Measurements from ENCODE around the gene ACTG1.
A peak's percentile ranks its signal among the peaks of the same experiment; 100 is the strongest.

ACTG1 gene

DNA sequence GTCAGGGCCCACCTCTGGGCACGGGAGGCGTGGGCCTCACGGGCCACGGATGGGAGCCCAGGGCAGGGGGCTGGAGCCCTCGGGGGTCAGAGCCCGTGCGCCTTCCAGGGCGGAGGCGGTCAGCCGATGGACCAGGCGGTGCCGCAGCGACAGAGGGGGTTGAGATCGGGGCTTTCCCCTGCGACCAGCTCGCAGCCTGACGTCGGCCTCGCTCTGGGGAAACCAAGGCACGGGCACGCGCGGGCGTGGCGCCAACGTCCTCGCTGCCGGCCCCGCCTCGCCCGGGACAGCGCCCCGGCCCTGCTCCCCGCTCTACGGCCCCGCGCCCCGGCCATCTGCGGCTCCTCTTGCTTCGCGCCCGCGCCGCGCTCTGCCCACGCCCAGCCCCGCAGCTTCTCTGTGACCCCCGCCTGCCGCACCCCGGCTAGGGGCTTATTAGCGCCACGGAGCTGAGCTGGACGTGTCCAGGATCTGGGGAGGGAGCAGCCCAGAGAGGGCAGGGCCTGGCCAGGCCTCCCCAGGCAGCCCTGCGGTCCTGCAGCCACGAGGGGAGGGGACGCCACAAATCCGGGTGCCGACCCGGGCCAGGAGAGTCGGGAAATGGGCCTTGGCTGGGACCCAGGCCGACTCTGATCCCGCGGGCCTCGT, 13.5 kb downstream of the ACTG1 start:
- no peak for DNase-seq (ENCODE audit: low spot score)

DNA sequence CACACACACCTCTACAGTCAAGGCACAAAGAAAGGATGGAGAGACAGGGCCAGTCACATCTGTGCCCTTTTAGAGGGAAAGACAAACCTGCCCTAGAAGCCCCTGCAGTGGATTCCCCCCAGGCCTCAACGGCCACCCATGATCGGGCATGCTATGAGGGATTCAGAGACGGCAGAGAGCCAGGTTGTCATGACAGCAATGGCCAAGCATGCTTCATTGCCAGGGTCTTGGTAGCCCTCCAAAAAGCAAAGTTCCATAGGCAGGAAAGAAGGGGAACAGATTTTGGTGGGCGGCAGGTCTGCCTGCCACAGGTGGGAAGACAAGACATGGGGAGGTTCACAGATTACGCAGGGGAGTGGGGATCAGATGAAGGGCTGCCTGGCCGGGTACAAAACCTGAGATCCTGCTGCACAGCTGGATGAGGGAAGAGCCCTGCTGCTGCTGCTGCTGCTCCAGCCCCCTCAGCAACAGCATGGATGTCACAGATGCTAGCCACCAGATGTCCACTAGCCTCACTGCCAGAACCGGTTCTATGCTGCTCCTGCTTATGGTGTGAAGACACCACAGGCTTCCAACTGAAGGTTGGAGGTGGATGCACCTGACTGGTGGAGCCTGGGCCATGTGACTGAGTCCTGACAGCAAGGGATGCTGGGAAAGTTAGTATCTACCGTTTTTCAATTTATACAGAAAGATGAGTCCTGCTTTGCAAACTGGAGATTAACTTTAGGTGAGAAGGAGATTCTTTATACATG, 17.8 kb downstream of the ACTG1 start:
- DNase-seq (ENCODE audit: low spot score): no peak

DNA sequence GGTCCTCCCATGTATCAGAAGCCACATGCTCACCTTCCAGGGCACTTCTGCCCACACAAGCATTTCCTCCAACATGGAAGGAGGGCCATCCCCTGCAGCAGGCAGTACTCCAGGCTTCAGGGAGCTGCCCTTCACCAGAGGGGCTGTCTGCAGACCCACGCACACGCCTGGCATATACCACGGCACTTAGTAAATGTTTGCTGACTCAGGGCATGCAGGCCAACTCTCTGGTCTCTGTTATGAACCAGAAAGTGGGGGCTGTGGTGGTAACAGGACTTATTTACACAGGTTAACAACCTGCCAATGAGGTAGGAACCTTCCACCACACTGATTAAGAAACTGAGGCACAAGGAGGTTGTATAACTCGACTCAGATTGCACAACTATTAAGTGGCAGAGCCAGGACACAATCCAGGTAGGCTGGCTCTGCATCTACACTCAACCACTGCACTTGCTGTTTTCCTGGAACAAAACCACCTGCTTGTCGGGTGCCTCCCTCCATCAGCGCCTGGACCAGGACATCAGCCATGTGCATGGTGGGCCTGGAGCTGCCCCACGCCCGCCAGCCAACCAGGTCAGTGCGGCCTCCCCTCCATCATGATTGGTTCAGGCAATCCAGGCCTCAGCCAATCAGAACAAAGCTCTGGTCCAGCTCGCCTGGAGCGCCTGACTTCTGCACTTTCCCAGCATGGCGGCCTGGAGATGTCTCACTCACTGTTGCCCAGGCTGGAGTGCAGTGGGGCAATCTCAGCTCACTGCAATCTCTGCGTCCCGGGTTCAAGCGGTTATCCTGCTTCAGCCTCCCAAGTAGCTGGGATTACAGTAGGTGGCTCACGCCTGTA, 19.2 kb downstream of the ACTG1 start:
- no peak for DNase-seq (ENCODE audit: low spot score)

DNA sequence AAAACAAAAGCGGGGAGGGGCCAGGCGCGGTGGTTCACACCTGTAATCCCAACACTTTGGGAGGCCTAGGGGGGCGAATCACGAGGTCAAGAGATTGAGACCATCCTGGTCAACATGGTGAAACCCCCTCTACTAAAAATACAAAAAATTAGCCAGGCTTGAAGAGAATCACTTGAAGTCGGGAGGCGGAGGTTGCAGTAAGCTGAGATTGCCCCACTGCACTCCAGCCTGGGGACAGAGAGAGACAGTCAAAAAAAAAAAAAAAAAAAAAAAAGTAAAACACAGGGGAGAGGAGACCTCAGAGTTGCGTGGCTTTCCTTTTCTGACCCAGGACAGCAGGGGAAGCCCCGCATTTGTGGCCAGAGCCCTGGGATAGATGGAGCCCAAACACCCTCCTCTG, 19.9 kb downstream of the ACTG1 start:
- no peak for DNase-seq (ENCODE audit: low spot score)

DNA sequence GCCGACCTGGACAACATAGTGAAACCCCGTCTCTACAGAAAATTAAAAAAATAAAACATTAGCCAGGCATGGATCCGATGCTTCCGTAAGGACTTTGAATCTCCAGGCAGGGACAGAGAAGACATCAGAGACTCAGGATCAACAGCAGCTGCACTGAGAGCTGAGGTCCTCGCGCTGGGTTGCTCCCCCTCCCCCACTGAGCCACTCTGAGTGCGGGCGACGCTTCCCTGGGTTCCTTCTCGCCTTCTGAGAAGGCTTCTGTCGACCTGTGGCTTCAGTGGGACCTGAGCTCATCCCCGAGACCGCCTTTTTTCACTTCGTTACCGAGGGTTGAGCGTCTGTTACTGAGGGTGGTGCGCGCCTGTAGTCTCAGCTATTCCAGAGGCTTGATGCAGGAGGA, 20.4 kb downstream of the ACTG1 start:
- no peak for DNase-seq (ENCODE audit: low spot score)

DNA sequence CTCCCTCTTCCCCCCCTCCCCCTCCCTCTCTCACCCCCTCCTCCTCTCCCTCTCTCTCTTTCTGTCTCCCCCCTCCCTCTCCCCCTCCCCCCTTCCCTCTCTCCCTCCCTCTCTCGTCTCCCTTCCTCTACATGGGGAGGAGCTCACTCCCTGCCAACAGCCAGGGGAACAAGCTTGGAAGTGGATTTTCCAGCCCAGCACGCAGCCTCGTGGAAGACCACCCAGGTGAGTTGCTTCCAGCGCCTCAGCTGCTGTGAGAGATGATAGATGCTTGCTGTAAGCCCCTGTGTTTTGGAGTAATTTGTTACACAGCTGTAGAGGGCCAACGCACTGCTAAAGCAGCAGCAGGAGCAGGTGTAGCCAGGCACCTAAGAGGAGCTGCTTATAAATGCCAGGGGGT, 20.8 kb downstream of the ACTG1 start:
- no peak for DNase-seq (ENCODE audit: low spot score)

DNA sequence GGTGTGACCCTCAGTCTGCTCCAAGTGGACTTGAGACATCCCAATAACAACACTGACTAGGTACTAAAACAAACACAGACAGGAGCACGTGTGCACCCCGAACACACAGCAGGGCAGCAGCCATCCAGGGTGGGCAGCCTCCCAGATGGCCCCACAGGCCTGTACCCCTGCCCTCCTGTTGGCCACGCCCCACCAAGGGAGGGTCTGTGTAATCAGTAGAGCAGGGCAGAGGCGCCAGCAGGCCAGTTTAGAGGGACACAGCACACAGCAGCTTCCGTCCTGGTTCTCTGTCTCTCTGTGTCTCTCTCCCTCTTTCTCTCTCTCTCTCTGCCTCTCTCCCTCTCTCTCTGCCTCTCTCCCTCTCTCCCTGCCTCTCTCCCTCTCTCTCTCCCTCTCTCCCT, 21.4 kb downstream of the ACTG1 start:
- DNase-seq (ENCODE audit: low spot score): no peak

DNA sequence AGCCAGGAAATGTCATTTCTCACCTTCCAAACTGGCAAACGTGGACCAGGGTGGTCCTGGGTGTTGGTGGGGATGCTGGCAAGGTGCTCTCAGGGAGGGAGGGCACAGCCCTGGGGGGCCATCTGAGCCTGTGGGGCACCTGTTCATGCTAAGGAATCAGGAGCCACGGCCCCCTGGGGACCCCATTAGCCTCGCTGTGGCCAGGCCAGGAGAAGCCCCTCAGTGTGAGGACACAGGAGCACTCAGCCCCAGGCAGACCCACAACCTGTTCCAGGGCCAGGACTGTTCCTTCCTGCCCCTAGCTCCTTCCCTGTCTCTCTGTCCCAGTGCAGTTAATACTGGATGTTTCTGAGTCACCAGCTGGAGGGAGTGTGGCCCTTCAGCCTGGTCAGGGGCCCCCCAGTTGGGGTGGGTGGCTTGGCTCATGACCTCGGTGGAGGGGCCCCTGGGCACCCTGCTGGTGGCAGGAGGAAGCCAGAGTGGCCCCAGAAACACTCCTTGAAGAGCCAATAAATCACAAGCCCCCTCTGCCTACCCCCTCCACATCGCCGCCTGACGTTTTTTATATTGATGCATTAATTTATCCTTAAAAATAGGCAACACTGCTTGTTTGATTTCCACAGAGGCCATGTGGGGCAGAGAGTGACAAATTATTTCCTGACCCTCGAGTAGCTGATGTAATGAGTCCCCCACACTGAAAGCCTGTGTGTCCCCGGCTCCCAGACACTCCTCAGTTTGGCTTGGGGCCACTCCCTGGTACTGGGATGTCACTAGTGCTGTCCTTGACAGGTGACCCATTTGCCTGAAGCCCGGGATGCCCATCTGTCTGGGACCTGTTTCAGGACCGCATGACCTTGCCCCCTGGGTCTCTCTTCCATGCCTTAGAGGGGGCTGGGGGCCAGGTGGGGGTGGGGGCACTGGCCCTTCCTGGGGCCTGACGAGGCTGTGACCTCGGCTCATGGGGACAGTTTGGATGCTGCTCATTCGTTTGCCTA, 22.3 kb downstream of the ACTG1 start:
- no peak for DNase-seq (ENCODE audit: low spot score)

DNA sequence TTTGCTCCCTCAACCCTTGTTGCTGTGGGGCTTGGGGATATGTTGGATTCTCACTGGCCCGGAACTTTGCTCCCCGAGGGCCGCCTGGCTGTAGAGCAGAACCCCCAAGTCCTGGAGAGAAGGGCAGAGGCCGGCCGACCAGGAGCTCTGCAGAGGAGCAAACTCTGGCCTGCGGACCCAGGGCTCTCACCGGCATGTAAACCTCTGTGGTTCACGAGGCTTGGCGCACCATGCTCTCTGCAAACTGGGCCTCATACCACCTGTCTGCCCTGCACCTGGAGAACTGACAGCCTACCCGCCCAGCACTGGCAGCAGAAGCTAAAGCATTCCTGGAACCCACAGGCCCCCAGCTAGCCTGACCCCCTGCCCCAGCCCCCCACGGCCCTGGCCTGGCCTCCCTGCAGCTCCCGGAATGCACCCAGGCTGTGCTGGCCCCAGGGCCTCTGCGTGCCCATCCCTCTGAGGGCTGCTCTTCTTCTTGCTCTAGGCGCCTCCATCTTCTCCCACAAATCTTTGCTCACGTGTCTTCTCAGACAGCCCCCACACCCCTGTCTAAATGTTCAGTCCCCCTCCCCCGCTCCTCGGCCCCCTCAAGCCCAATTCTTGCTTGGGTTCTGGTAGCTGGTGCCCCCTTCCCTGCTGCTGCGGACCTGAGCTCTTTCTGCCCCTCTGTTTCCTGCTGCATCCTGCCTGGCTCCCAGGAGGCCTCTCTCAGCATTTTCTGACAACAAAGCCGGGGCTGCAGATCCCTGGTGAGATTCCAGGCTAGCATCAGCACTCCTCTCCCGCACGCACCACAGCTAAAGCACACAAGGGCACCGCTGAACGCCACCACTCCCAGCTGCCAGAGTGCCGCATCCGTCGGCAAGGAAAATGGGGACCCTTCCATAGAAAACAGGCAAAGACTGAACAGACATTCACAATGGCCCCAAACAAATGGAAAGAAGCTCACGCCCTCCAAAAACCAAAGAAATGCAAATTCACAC, 23.3 kb downstream of the ACTG1 start:
- no peak for DNase-seq (ENCODE audit: low spot score)

DNA sequence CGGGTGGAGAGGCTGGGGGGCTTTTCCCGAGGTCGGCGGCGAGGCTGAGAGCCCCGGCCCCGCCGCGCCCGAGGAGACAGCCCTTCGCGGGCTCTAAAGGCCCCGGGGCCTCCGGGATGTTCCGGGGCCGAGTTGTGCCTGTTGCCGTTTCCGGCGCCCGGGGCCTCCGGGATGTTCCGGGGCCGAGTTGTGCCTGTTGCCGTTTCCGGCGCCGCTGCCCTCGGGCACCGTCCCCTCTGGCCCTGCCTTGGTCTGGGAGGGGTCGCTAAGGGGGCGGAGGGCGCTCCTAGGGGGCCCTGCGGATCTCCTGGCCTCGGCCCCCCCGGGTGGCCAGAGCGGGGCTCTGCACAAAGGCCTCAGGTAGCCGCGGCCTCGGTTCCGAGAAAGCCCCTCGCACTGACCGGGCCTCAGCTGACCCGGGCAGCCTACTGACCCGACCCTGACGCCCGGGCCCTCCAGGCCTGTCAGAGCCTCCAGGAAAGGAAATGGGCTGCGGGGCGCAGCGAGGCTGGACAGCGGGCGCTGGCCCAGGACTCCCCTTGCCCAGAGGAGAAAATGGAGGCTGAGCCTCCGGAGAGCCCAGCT, 24.2 kb downstream of the ACTG1 start:
- DNase-seq (ENCODE audit: low spot score): peak; percentile 10

DNA sequence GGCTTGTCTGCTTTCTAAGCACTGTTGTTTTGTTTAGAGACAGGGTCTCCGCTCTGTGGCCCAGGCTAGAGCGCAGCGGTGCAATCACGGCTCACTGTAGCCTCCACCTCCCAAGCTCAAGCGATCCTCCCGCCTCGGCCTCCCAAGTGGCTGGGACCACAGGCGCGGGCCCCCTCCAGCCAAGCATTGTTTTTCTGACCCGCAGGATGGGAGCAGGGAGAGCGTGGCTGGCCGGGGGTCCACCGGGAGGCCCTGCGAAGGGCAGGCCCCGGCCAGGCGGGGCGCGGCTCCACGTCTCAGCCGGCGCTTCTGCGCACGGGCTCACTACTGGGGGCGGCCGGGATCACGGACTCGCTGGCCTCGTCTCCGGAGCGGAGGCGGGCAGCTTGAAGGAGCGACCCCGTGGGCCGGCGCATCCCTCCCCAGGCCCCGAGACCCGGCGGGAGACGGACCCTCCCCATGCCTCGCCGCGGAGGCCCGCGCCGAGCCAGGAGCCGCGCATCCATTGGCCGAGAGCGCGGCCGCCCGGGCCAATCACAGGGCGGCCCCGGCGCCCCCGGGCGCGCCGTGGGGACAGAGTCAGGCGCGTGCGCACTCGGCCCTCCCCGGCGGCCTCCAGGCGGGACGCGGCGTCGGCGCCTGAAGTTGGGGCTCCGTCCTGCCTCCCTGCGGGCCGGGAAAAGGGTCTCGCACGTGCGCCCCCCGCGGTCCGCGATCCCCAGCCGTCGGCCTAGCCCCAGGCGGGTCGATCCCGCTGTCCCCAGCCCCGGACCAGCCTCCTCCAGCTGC, 24.9 kb downstream of the ACTG1 start:
- DNase-seq (ENCODE audit: low spot score): peak; percentile 79

DNA sequence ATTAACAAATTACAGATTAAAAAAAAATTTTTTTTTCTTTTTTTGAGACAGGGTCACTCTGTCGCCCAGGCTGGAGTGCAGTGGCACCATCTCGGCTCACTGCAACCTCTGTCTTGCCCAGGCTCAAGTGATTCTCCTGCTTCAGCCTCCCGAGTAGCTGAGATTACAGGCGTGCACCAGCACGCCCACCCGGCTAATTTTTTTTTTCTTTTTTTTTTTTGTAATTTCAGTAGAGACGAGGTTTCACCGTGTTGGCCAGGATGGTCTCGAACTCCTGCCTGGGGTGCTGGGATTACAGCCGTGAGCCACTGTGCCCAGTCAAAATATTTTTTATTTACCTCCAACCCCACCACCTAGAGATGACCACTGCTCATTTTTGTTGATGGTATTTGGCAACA, 25.5 kb downstream of the ACTG1 start:
- DNase-seq (ENCODE audit: low spot score): no peak

DNA sequence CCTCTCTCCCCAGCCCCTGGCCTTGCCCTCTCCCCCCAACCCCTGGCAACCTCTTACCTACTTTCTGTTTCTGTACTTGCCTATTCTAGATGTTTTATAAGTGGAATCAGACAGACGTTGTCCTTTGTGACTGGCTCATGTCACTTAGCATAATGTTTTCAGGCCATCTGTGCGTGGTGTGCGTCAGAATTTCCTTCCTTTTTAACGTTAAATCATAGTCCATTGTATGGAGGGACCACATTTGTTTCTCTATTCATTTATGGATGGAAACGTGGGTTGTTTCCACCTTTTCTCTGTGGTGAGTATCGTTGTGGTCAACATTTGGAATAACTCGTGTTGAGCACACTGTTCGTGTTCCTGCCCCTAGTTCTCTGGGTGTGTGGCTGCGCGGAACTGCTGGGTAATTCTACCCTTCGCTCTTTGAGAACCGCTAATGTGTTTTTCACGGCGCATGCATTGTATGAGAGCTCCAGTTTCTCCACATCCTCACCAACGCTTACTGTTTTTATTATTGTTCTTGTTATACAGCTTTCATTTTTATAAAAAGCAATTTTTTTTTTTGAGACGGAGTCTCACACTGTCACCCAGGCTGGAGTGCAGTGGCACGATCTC, 26.3 kb downstream of the ACTG1 start:
- DNase-seq (ENCODE audit: low spot score): no peak

DNA sequence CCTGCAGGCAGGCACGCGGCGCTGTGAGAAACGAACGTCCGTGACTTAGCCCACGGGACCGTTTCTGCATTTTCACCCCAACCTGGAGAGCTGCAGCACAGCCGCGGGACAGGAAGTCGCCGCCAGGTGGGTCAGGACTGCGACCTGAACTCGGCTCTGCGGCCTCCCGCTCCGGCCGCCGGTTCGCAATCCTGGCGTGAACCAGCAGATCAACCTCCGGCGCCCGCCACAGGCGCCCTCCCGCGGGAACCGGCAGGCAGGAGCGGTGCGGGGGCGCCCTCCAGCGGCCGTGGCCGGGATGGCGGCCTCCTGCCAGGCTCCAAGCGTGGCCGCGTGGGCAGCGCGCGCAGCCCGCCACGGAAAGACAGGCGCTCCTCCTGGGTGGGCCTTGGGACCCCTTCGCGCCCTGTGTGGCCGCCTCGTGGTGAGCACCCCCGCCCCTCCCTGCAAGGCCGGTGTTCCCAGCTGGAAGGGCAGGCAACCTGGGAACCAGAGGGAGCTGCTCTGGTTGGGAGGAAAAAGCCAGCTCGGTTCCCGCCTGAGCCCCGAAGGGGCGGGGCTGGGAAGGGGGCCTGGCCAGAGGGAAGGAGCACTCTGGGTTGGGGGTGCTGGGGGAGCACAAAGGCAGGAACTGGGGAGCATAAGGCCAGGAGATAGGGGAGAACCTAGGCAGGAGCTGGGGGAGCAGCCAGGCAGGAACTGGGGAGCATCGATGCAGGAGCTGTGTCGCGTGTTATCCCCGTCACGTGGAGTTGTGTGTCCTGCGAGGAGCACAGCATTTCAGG, 28.2 kb downstream of the ACTG1 start:
- peak; percentile 90 for DNase-seq (ENCODE audit: low spot score)

DNA sequence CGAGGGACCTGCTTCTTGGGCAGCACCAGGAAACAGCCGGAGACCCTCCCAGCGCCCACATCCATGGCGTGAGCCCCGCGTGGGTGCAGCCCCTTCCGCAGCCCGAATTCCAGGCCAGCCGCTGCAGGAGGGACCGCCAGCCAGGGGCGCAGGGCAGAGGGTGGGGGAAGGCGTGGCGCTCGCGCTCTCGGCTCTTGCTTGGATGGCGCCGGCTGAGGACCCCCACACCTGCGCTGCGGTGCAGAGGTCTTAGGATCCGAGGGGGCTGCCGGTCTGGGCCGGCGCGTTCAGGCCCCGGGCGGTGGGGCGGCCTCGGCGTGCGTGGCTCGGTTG, 28.8 kb downstream of the ACTG1 start:
- DNase-seq (ENCODE audit: low spot score): no peak

DNA sequence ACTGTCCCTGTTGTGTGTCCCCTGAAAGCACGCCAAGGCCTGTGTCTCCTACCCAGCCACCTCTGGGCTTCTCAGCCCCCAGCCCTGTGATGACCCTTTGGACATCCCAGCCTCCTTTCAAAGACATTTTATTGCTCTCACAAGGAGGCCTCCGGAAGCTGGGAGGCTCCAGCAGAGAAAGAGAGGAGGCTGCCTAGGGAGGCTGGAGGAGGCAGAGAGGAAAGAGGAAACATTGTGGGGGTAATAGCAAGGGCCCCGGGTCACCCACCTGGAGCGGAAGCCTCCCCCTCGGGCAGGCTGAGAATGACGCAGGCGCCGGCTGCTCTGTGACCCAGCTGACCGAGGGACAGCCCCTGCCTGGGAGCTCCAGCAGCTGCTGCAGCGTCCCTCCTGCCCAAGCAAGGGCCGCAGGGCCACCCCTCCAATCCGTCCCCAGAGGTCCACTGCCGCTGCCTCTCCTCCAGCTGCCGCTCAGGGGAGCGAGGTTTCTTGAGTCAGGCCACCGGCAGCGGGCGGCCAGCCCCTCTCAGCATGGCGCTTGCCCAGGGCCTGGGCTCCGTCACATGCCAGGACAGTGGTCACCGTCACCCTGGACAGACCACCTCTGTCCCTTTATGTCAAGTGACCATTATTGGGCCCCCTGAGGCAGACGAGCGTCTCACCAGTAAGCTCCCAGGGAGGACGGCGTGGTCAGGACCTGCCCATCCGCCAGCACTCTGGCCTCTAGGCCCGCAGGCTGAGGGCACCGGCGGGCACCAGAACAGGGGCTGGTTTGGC, 29.3 kb downstream of the ACTG1 start:
- DNase-seq (ENCODE audit: low spot score): no peak

DNA sequence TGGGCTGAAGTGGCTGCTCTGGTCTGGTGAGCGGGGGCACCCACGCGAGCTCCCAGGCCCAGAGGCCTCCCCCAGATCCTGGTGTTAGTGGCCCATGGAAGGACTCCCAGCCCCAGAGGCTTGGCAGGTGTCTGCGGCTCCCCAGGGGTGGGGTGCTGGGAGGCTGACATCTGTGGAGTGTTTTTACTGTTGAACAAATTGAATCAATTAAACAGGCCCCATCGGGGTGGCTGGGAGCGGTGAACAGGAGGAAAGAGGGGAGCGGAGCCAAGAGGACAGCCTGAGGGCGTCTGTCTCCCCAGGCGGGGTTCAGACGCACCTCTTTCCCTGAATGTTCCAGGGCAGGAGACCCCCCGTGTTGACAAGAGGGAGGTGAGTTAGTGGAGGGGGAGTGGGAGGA, 29.9 kb downstream of the ACTG1 start:
- no peak for DNase-seq (ENCODE audit: low spot score)
